NCI-H2171 treated with DMSO at 0.1 percent for 48 hours (cell line): Measurements from ENCODE around the gene MAPK8IP3.

Source experiments
- DNase-seq: peaks from one replicate; lab custom pipeline; 2025; lab: John Stamatoyannopoulos, UW

The MAPK8IP3 gene, protein sequence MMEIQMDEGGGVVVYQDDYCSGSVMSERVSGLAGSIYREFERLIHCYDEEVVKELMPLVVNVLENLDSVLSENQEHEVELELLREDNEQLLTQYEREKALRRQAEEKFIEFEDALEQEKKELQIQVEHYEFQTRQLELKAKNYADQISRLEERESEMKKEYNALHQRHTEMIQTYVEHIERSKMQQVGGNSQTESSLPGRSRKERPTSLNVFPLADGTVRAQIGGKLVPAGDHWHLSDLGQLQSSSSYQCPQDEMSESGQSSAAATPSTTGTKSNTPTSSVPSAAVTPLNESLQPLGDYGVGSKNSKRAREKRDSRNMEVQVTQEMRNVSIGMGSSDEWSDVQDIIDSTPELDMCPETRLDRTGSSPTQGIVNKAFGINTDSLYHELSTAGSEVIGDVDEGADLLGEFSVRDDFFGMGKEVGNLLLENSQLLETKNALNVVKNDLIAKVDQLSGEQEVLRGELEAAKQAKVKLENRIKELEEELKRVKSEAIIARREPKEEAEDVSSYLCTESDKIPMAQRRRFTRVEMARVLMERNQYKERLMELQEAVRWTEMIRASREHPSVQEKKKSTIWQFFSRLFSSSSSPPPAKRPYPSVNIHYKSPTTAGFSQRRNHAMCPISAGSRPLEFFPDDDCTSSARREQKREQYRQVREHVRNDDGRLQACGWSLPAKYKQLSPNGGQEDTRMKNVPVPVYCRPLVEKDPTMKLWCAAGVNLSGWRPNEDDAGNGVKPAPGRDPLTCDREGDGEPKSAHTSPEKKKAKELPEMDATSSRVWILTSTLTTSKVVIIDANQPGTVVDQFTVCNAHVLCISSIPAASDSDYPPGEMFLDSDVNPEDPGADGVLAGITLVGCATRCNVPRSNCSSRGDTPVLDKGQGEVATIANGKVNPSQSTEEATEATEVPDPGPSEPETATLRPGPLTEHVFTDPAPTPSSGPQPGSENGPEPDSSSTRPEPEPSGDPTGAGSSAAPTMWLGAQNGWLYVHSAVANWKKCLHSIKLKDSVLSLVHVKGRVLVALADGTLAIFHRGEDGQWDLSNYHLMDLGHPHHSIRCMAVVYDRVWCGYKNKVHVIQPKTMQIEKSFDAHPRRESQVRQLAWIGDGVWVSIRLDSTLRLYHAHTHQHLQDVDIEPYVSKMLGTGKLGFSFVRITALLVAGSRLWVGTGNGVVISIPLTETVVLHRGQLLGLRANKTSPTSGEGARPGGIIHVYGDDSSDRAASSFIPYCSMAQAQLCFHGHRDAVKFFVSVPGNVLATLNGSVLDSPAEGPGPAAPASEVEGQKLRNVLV (N-terminal part only)

DNA sequence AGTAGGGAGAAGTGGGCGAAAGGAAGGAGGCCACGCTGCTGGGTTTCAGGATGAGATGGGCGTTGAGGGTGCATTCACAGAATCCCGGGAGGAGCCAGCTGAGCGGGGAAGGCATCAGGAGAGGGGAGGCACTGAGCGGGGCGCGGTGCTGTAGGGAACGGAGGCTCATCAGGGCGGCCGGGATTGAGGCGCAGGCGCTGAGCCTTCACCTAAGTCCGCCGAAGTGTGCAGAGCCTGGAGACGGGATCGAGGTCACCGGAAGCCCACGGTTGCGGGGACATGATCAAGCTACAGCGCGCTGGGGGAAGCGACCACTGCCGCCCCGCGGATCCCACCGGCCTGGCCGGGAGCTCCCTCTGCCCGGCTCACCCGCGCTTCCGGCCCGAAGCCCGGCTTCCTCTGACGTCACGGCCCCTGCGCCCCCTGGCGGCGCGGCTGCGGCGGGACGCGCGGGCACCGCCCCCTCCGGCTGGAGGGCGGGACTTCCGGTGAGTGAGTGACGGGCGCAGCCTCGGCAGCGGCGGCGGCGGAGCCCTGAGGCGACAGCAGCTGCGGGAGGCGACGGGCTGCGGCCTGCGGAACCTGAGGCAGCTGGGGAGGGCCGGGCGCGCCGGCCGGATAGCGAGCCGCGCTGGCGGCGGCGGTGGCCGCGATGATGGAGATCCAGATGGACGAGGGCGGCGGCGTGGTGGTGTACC, at the start of gene MAPK8IP3:
Gene MAPK8IP3 (plus strand): TSS at position 508 of the 698 bp plus-strand sequence. CDS start 145 bp downstream, at position 653.
- DNase-seq = peak; percentile 85

DNA sequence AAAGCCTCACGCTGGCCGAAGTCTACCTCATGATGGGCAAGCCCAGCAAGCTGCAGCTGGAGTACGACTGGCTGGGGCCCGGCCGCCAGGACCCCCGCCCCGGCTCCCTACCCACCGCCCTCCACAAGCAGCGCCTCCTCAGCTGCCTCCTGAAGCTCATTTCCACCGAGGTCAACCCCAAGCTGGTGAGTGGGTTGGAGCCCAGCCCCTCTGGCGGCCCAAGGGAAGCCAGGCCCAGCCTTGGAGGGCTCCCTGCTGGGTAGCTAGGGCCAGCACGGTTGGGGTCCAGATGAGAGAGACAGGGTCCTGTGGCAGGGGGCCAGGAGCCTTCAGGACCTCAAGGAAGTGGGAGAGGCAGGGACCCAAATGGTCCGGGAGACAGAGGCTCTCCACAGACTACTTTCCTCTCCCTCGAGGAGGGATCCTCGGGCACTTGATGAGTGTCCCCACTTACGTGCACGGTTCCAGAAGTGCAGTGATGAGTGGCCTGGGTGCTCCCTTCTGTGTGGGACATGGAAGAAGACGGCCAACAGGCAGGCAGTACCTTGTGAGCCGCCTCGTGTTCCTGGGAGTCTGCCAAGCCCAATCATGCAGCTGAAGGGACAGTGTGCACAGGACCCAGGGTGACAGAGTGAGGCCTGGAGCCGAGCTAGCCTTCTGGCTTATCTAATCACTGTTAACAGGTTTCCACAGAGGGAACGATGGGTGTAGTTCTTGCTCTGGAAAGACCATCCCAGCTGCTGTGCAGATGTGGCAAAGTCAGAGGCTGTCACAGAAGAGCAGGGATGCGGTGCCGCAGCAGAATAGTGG, 49.0 kb upstream of the MAPK8IP3 start:
- DNase-seq = no peak

DNA sequence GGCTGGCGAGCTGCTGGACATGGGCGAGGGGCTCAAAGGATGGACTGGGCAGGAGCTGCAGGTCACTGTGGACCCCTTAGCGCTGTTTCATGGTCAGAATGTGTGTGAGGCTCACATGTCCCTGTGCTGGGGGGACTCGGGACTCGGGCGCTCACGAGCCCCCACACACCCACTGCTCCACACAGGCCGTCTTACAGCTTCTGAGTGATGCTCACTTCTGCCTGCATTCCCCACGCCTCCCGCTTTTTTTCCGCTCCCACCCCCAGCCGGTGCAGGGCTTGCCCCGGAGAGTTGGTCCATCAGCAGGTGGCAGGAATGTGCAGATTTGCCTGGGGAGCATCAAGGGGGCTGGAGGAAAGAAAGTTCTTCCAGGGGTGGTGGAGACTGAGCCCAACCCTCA, 48.2 kb upstream of the MAPK8IP3 start:
- no peak for DNase-seq

DNA sequence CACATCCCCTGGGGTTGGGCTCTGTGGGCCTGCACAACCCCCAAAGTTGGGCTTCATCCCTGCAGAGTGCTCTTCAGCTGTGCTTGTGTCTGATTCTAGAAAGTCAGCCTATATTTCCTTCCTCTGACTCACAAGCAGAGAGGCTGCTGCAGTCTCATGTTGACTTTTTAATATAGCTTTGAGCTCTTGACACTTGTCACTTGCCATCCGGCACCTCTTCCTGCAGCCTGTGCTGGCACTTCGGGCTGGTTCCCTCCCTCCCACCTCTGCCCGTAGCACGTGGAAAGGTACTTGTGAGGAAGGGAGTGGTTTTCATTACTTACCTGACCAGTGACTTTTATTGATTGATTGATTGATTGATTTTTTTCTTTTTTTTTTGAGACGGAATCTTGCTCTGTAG, 47.0 kb upstream of the MAPK8IP3 start:
- DNase-seq = no peak

DNA sequence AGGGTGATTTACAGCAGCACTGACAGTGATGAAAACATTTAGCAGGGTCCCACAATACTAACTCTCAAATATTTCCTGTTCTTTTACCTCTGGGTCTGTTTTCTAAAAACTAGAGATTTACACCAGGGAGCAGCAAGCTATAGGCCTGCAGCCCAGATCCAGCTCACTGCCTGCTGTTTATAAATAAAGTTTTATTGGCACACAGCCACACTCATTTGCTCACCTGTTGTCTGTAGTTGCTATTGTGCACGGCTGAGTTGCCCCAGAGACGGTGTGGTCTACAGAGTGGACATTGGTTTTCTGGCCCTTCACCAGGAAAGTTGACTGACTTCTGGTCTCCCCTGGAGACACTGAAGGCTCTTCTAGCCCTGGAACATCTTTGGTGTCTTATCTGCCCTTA, 44.2 kb upstream of the MAPK8IP3 start:
- DNase-seq = no peak

DNA sequence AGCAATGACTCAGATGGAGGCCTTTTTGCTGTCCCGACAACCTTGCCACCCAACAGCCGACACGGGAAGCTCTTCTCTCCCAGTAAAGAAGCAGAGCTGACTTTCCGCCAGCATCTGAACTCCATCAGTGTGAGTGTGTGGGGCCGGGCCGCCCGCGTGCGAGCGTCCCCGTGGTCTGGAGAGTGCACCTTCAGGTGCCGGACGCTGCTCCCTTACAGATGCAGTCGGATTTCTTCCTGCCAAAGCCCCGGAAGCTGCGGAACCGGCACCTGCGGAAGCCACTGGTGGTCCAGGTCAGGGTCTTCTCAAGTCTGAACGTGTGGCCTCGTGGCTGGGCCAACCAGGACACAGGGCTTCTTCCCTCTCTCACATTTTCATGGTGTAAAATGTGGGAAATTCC, 43.5 kb upstream of the MAPK8IP3 start:
- no peak for DNase-seq

DNA sequence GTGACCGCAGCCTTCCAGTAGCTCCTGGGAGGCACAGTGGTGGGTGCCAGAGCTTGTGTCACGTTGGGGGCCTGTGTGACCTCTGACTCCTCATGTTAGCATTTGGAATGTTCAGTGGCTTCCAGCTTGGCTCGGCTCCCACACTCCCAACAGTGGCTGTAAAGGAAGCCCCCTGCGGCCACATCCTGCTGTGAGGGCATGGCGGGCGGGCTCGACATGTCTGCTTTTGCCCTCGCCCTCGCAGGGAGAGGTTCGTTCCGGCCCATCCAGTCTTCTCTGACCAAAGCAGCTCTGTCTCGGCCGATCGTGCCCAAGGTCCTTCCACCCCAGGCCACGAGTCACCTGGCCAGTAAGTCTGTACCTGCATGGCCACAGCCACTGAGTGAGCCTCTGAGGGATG, 40.2 kb upstream of the MAPK8IP3 start:
- DNase-seq = no peak

DNA sequence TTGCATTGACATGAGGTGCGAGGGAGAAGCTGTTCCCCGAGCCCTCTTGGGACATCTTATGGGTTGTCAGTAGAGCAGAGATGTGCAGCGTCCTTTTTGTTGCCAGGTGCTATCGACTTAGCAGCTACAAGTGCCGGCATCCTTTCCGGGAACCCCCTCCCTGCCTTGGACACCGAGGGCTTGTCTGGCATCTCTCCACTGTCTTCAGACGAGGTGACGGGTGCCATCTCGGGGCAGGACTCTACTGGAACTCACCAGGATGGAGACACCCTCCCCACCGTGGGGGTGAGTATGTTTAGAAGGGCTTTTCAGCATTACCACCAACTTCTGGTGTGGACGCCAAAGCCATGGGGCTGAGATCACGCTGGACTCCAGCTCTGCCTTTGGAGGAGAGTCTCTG, 39.7 kb upstream of the MAPK8IP3 start:
- DNase-seq = no peak

DNA sequence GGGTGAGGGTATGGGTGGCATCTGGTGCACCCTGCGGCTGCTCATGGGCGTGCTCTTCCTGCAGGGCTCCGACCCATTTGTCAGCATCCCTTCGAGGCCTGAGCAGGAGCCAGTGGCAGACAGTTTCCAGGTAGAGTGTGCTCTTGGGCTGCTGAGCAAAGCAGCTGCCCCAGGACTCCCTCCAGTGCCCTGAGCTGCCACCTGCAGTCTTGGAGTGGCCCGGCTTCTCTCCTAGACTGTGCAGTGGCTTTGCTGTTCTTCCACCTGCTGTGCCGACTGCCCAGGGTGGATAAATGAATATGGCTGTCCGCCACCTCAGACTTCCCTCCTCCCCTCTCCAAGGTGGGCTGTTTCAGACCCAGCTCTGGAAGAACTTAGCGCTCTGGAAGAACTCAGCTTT, 38.7 kb upstream of the MAPK8IP3 start:
- DNase-seq = no peak

DNA sequence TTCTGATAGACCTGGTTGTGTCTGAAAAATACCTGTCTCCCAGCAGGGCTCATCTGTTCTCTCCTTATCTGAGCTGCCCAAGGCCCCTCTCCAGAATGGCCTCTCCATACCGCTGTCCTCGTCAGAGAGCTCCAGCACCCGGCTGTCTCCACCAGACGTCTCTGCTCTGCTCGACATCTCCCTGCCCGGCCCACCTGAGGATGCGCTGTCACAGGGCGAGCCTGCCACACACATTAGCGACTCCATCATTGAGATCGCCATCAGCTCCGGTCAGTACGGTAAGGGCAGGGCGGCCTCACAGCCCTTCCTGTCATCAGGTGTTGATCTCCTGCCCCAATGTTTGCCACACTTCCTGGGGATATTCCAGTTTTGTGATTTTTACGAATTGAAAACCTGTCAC, 38.1 kb upstream of the MAPK8IP3 start:
- DNase-seq = no peak

DNA sequence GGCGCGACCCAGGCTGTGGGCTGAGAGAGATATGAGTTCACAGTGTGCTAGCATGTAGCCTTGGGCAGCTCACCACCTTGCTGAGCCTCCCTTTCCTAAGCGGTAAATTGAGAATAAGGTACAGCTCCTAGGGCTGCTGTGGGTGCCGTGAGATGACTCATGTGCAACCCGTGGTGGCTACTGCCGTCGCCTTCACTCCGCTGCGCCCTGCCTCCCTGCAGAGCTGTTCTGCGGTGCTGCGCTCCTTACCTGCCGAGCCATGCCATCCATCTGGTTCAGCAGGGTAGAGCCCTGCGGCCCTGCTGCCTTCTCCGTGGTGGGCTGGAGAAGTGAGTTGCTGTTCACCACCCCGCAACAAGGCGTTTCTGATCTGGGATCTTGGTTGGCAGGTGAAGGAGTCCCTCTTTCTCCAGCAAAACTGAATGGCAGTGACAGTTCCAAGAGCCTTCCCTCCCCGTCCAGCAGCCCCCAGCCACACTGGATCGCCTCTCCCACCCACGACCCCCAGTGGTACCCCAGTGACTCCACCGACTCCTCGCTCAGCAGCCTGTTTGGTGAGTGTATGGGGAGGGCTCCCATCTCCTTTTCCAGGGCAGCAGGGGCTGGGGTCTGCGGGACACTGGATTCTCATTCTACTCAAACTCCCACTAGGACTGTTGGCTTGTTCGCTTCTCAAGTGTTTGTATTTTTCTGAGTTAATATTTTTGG, 37.2 kb upstream of the MAPK8IP3 start:
- DNase-seq = no peak

DNA sequence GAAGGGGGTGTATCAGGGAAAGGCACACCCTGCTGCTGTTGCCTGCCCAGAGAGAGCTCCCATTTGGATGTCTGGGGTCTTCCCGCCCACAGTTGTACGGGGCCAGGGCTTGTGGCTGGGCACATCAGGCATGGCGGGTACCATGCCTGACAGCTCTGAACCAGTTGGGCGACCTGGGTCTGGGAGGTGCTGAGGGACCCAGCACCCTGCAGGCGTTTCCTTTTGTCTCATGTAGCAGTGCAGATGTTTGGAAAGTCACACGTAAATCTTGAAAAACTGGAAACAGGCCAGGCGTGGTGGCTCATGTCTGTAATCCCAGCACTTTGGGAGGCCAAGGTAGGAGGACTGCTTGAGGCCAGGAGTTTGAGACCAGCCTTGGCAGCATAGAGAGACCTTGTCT, 36.3 kb upstream of the MAPK8IP3 start:
- no peak for DNase-seq

DNA sequence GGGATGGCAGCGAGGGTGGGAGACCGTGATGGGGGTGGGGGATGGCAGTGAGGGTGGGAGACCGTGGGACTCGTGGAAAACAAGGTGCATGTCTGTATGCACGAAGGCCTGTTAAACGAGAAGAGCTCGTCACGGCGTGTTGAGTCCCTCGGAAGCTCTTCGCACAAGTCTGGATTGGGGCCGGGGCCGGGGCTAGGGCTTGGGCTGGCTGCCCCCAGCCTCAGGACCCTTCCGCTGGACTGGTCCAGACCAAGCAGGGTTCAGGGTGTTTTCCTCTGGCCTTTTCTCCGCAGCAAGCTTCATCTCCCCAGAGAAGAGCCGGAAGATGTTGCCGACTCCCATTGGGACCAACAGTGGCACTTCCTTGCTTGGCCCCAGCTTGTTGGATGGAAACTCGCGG, 35.6 kb upstream of the MAPK8IP3 start:
- no peak for DNase-seq

DNA sequence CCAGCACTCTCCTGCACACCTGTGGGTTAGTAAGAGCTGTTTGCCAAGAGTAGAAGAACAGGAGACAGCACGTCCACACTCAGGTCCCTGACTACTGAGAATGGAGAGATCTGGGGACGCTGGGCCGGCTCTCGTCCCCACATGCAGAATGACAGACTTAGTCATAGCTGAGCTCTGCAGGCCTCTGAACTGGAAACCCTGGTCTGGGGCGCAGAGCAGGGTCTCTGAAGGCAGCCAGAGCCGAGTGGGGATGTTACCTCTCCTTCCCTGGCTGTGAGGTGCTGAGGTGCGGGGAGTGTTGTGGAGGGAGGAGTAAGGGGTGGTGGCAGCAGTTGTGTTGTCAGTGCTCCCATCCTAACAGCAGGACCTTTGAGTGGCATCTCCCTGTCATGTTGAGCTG, 35.1 kb upstream of the MAPK8IP3 start:
- no peak for DNase-seq

DNA sequence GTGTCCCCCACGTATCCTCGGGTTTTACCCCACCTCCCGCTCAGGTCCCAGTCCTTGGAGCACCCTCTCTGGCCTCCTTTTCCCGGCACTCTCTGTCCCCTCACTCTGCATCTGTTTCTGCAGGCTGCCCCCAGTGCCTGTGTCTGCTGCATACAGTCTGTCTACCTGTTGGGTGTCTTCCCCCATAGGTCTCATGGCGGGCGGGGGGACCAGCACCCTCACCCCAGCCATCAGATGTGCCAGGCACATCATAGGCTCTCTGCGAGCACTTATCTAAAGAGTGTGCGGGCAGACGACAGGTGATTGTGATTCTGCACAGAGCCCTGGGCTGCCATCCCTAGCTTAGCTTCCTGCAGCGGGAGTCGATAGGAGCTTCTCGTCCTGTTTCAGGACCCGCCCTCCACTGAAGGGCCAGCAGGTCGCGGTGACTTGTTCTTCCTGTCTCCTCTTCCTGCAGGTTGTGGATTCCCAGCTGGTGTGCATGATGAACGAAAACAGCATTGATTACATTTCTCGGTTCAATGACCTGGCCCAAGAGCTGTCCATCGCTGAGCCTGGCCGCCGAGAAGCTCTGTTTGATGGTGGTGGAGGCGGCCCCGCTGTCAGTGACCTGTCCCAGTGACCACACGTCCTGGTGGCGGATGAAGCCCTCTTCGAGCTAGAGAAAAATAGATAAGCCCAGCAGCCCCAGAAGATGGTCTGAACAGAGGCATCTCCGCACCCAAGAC, 32.4 kb upstream of the MAPK8IP3 start:
- no peak for DNase-seq

DNA sequence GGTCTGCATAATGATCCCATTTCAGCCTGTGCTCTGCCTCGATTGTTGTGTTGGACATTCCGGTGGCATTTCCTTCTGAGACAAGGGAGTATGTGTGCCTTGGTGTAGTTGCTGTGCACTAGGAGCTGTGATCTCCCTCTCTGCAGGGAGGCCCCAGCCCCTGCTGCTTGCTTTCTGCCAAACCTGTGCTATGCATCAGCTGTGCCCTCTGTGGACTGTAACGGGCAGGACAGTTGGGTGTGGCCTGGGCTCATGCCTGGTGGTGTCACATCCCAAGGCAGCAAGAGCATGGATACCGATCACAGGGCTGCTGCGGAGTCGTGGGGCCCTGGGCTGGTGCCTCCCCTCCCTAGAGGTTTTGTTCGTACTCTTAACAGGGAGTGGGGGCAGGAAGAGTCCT, 31.7 kb upstream of the MAPK8IP3 start:
- no peak for DNase-seq

DNA sequence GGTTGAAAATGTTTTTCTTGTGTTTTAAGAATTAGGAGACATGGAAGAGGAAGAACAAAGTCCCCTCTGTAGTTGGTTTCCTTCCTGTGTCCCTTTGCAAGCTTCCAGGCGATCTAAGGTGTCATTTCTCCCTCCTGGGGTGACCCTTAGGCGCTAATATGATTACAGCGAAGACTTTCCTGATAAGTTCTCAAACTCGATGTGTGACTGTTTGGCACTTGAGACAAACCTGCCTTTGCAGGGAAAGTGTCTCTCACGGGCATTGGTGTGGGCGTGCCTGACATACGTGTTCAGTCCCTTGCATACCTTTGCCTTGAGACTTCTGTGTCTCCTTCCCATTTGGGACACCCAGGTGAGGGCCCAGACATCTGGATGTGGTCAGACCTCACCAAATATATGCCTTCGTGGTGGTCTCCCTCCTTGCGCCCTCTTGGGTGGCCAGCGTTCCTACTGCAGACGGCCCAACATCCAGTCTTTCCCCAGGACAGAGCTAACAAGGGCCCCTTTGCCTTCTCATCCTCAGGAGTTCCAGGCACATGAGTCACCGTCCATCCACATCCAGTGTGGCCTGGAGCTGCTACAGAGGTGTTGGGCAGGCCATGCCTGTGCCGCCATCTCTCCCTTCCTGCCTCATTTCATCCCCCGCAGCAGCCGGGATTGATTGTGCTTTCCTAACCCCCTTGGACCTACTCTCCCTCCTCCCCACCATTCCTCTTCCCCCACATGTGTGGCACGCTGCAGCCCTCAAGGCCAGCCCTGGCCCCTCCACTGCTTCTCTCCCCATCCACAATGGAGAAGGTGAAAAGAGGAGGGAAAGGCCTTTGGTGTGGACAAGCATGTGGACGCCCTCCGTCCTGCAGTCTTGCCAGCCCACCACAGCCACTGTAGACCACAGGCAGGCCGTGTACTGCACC, 31.0 kb upstream of the MAPK8IP3 start:
- DNase-seq = no peak

DNA sequence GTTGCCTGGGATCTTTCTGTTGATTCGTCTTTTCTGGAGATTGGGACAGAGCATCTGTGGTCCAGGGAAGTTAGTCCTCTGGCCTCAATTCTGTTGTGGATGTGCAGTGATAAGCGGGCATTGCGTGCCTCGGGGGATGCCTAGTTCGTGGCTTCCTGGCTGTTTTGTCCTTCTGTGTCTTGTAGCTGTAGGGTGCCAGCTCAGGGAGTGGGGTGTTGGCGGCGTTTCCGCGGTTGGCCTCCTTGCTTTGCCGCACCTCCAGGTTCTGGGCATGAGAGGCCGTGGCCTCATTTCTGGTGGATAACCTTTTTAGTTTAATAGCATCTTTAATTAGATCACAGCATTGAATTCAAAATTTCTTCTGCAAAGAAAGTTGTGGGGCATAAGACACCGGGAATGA, 29.3 kb upstream of the MAPK8IP3 start:
- DNase-seq = no peak
